Right lobe of liver (tissue), 4 donors: ENCODE measurements around the gene ADAMTS2.

Source experiments
- POLR2A ChIP-seq: fragments of 450-650 bp; IDR thresholded peaks from one replicate; pipeline ENCODE4 v1.6.1; 2017; ENCODE audit warnings: antibody characterized with exemption, mild to moderate bottlenecking
- TF ChIP-seq, protein P1 (sequence below), 4 donors: fragments of 200-600 bp in 3 of 4; fragments of 450-650 bp in 1 of 4; IDR thresholded peaks; one replicate each; pipeline versions ENCODE4 v1.5.1 to v1.8.0; 2016 to 2022; ENCODE audit warnings: antibody characterized with exemption in 4 of 4, mild to moderate bottlenecking in 2 of 4
- donor health status: DM: no; HTN: no; CAD: no.
- donor health status: DM: no; HTN: no; CAD: no.
- donor health status: DM: no; HTN: yes; CAD: no.

- TF ChIP-seq POLR2A = no peak
- TF ChIP-seq, protein P1, sequence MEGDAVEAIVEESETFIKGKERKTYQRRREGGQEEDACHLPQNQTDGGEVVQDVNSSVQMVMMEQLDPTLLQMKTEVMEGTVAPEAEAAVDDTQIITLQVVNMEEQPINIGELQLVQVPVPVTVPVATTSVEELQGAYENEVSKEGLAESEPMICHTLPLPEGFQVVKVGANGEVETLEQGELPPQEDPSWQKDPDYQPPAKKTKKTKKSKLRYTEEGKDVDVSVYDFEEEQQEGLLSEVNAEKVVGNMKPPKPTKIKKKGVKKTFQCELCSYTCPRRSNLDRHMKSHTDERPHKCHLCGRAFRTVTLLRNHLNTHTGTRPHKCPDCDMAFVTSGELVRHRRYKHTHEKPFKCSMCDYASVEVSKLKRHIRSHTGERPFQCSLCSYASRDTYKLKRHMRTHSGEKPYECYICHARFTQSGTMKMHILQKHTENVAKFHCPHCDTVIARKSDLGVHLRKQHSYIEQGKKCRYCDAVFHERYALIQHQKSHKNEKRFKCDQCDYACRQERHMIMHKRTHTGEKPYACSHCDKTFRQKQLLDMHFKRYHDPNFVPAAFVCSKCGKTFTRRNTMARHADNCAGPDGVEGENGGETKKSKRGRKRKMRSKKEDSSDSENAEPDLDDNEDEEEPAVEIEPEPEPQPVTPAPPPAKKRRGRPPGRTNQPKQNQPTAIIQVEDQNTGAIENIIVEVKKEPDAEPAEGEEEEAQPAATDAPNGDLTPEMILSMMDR (IDR thresholded peaks at IDR 0.05) = no peak
These were observed 186.7 kb downstream of the ADAMTS2 start for GRCh38 chr5:179158556-179158955.
